Measurements from ENCODE around the gene NOP56.

Gene NOP56, protein sequence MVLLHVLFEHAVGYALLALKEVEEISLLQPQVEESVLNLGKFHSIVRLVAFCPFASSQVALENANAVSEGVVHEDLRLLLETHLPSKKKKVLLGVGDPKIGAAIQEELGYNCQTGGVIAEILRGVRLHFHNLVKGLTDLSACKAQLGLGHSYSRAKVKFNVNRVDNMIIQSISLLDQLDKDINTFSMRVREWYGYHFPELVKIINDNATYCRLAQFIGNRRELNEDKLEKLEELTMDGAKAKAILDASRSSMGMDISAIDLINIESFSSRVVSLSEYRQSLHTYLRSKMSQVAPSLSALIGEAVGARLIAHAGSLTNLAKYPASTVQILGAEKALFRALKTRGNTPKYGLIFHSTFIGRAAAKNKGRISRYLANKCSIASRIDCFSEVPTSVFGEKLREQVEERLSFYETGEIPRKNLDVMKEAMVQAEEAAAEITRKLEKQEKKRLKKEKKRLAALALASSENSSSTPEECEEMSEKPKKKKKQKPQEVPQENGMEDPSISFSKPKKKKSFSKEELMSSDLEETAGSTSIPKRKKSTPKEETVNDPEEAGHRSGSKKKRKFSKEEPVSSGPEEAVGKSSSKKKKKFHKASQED
- long read RNA-seq, transcript NOP56-201 (12 exons, 2,400 nt) = major isoform, 43 of 287 reads
- long read RNA-seq, partial matches to known transcripts = 192 of 287 reads
- long read RNA-seq, other reads (novel, unspliced or antisense) = 49 of 287 reads

DNA sequence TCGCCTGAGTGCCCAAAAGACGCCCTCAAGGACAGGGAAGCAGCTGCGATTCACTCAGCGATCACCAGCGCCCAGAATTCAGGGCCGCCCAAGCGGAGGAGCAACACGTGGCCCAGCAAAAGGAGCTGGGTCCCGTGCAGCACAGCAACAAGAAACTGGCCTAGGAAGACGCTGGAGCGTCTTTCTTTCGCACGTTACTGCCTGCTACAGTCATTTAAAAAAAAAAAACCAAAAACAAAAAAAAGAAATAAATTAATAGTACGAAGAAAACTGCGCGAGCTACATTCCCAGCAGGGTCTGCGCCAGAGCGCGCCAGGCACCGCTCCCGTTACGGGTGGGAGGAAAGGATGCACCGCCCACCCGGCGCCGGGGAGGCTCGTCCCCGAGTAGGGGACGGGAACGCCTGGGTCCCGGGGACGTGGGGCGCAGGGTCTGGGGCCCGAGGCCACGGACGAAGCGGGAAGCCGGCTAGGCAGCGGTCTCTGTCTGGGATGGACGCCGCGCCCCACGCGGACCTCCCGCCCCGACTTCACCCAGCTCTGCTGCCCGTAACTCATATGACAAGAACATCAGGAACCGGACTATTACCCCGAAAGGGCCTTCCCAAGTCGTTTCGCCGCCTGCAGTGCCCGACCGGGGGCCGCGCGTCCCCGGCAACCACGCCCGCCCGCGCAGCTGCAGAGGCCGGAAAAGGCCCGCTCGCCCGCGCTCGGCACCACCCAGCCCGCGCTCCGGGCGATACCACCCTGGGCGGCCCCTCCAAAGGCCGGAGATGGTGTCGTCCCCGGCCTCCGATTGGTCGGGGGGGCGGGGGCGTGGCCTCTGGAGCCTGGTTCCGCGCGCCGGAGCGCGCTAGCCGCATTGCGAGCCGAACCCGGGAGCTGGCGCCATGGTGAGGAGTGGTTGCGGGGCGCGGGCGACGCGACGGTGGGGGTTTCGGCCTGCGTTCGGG lies at the start of gene NOP56:
Gene NOP56 (plus strand): TSS at position 861 of the 952 bp plus-strand sequence. CDS start 29 bp downstream, at position 890.
- no peak for TF ChIP-seq SPI1 (IDR thresholded peaks at IDR 0.05; ENCODE audit: borderline replicate concordance, low read depth)
- peak; percentile 97 for TF ChIP-seq POLR2AphosphoS5 (IDR thresholded peaks at IDR 0.05; ENCODE audit: low read depth)
- 0 out of 2 replicates have a peak, but pooled peaks have one; percentile 38 for TF ChIP-seq GABPA (IDR thresholded peaks at IDR 0.05; ENCODE audit: low read depth)
- peak; percentile 80 for TF ChIP-seq REST (IDR thresholded peaks at IDR 0.05; ENCODE audit: insufficient replicate concordance, low read depth)
- TF ChIP-seq CTCF (IDR thresholded peaks at IDR 0.05; ENCODE audit: insufficient read depth, low read length) = no peak
- Histone ChIP-seq H3K27me3 (ENCODE audit: insufficient read depth, poor library complexity, severe bottlenecking) (no peaks in the 10 kb centered on the region), H3K27ac (replicated peaks) (peak within 1 kb of the TSS; percentile 96), H3K4me3 (replicated peaks; ENCODE audit: insufficient read depth, low read length) (peak within 1 kb of the TSS; percentile 83)
- peak; percentile 88 to 94 for DNase-seq (ENCODE audit: low read depth in 1 of 2, low spot score in 1 of 2)

DNA sequence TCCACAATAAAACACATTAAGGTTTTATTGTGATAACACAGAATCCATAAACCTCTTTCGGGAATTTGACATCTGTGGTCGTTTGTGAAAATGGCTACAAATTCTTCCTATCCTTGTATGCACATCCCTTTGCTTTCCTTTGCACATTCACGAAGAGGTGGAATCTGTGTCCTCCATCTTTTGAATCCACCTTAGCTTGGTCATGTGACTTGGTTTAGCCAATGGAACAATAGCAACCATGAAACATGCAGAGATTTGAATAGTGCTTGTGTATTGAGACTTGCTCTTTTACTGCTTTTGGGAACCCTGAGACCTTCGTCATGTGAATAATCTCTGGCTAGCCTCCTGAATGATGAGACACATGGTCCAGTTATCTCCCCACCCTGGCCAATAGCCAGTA lies 49.7 kb upstream of the NOP56 start:
- H3K4me3 ChIP-seq (replicated peaks; ENCODE audit: insufficient read depth, low read length) = no peak overlapping the region
- H3K27me3 ChIP-seq (ENCODE audit: insufficient read depth, poor library complexity, severe bottlenecking) = no peaks in the 10 kb centered on the region
- no peak for TF ChIP-seq REST (IDR thresholded peaks at IDR 0.05; ENCODE audit: insufficient replicate concordance, low read depth)
- no peak for TF ChIP-seq CTCF (IDR thresholded peaks at IDR 0.05; ENCODE audit: insufficient read depth, low read length)
- TF ChIP-seq POLR2AphosphoS5 (IDR thresholded peaks at IDR 0.05; ENCODE audit: low read depth) = no peak
- TF ChIP-seq GABPA (IDR thresholded peaks at IDR 0.05; ENCODE audit: low read depth) = no peak
- TF ChIP-seq SPI1 (IDR thresholded peaks at IDR 0.05; ENCODE audit: borderline replicate concordance, low read depth) = no peak
- H3K27ac ChIP-seq (replicated peaks) = no peak overlapping the region
- no peak for DNase-seq (ENCODE audit: low read depth in 1 of 2, low spot score in 1 of 2)

- DNase-seq (ENCODE audit: low read depth in 1 of 2, low spot score in 1 of 2) = no peak
- Histone ChIP-seq H3K27ac (replicated peaks) (no peak overlapping the region), H3K27me3 (ENCODE audit: insufficient read depth, poor library complexity, severe bottlenecking) (no peaks in the 10 kb centered on the region), H3K4me3 (replicated peaks; ENCODE audit: insufficient read depth, low read length) (no peak overlapping the region)
- TF ChIP-seq CTCF (IDR thresholded peaks at IDR 0.05; ENCODE audit: insufficient read depth, low read length) = no peak
- no peak for TF ChIP-seq GABPA (IDR thresholded peaks at IDR 0.05; ENCODE audit: low read depth)
- no peak for TF ChIP-seq POLR2AphosphoS5 (IDR thresholded peaks at IDR 0.05; ENCODE audit: low read depth)
- TF ChIP-seq REST (IDR thresholded peaks at IDR 0.05; ENCODE audit: insufficient replicate concordance, low read depth) = no peak
- no peak for TF ChIP-seq SPI1 (IDR thresholded peaks at IDR 0.05; ENCODE audit: borderline replicate concordance, low read depth)
Observed at GRCh38 chr20:2603816-2604505, 48.5 kb upstream of the NOP56 start.
